HUES6 (cell line): ENCODE data around the gene GPX4.
A peak's percentile ranks its signal among the peaks of the same experiment; 100 is the strongest.

Experiments
- H3K27ac ChIP-seq: 2 replicates; pipeline ENCODE4 v1.7.0; 2013; ENCODE audit warnings: low read depth, mild to moderate bottlenecking, low read length, inconsistent platforms
- H3K27me3 ChIP-seq: 2 replicates; pipeline ENCODE4 v1.6.1; 2013; ENCODE audit warnings: low read length; ENCODE audit not compliant: control insufficient read depth, insufficient read depth
- H3K36me3 ChIP-seq: 2 replicates; pipeline ENCODE4 v1.6.1; 2013; ENCODE audit warnings: low read length; ENCODE audit not compliant: control insufficient read depth, insufficient read depth
- H3K4me1 ChIP-seq: 2 replicates; pipeline ENCODE4 v1.6.1; 2013; ENCODE audit warnings: low read length; ENCODE audit not compliant: control insufficient read depth, insufficient read depth
- H3K4me3 ChIP-seq: 2 replicates; pipeline ENCODE4 v1.5.1; 2013; ENCODE audit warnings: low read depth, low read length
- H3K9ac ChIP-seq: one replicate; pipeline ENCODE4 v1.6.1; 2013; ENCODE audit warnings: mild to moderate bottlenecking, low read length
- H3K9me3 ChIP-seq: 2 replicates; pipeline ENCODE4 v1.6.1; 2013; ENCODE audit warnings: low read depth, low read length; ENCODE audit not compliant: control insufficient read depth, insufficient read depth

The GPX4 gene

DNA sequence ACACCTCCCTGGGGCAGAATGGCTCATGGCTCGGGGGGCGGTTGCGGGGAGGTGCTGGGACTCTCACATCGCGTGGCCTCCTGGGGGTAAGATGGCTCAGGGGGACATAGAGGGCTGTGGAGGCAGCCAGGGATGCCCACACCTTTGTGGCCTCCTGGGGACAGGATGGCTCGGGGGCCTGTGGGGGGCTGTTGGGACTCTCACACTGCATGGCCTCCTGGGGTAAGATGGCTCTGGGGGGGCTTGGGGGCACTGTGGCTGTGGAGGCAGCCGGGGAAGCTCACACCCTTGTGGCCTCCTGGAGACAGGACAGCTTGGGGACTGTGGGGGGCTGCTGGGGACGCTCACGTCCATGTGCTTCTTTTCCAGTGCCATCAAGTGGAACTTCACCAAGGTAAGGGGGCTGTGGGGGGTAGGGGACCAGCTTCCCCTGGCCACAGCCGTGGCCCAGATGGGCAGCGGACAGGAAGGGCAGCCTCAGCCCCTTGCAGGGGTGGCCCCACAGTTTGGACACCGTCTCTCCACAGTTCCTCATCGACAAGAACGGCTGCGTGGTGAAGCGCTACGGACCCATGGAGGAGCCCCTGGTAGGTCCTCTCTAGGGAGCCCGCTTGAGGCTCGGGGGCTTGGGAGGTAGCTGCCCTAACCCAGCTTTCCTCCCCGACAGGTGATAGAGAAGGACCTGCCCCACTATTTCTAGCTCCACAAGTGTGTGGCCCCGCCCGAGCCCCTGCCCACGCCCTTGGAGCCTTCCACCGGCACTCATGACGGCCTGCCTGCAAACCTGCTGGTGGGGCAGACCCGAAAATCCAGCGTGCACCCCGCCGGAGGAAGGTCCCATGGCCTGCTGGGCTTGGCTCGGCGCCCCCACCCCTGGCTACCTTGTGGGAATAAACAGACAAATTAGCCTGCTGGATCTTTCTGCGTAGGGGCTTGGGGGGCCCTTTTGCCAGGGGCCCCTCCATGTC is 2.4 kb downstream of the GPX4 start:
- no peak overlapping the region for H3K27ac ChIP-seq
- no peak overlapping the region for H3K4me3 ChIP-seq
- peaks cover 18% of the 10 kb centered on the region for H3K4me1 ChIP-seq
- no peaks in the 10 kb centered on the region for H3K9me3 ChIP-seq
- H3K36me3 ChIP-seq = peaks cover 41% of the 10 kb centered on the region
- no peaks in the 10 kb centered on the region for H3K27me3 ChIP-seq
- peak overlapping the region; percentile 24 for H3K9ac ChIP-seq

DNA sequence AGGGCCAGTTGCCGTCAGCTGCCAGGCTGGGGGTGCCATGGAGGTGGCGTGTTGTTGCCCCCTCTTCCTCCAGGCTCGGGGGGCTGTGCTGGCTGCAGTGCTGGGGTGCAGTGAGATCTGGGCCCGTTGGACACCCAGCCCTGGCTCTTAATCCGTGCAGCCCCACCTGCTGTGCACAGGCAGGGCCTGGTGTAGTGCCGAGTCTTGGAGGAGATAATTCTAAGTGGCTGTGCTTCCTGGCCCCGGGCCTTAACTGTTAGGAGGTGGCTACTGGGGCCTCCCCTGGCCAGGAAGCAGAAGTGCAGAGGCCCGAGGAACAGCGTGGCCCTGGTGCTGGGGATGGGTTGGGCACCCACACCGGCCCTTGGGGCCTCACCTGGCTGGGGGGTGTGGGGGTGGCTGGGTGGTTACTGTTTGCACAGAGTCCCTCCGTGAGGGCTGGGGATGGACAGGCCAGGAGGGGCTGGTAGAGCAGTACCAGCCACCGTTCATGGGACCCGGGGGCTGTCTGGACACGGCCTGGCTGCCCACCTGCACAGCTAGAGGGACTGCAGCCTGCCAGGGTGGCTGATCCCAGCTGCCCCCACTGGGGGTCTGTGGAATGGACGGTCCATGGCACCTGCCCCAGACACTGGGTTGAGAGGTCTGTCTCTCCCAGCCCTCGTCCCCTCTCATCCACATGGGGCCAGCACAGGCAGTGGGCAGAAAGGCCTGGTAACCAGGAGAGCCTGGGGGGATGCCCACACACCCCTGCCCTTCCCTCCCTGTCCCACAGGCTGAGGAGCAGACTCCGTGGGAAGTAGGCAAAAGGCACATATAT is 3.3 kb downstream of the GPX4 start:
- Histone ChIP-seq H3K36me3 (peaks cover 41% of the 10 kb centered on the region), H3K9ac (no peak overlapping the region), H3K27me3 (no peaks in the 10 kb centered on the region), H3K9me3 (no peaks in the 10 kb centered on the region), H3K4me3 (no peak overlapping the region), H3K27ac (no peak overlapping the region), H3K4me1 (peaks cover 11% of the 10 kb centered on the region)

DNA sequence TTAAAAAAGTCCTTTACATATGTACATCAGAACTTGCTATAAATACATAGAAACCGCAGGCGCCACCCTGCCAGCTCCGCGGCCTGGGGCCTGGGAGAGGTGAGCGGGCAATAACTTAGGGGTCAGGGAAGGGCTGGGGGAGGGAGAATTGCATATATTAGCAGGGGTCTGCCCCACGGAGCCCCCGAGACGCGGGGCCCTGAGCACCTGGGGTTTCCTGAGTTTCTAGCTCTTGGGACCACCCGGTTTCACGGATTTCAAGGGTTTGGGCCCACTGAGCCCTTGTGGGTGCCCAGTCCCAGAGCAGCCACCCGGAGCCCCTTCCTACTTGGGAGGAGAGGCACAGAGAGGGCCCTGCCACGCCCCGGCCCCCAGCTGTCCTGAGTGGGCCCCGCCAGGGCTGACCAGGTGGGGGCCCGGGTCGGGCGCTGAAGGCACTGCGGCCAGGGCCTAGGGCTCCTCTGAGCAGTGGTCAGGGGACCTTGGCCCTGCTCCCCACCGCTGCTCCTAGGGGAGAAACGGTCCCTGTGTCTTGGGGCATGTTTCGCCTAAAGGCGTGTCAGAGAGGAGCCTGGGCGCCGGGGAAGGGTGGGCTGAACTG is 4.0 kb downstream of the GPX4 start:
- Histone ChIP-seq H3K4me1 (peaks cover 10% of the 10 kb centered on the region), H3K27ac (no peak overlapping the region), H3K36me3 (peaks cover 41% of the 10 kb centered on the region), H3K27me3 (no peaks in the 10 kb centered on the region), H3K4me3 (no peak overlapping the region), H3K9me3 (no peaks in the 10 kb centered on the region), H3K9ac (no peak overlapping the region)

DNA sequence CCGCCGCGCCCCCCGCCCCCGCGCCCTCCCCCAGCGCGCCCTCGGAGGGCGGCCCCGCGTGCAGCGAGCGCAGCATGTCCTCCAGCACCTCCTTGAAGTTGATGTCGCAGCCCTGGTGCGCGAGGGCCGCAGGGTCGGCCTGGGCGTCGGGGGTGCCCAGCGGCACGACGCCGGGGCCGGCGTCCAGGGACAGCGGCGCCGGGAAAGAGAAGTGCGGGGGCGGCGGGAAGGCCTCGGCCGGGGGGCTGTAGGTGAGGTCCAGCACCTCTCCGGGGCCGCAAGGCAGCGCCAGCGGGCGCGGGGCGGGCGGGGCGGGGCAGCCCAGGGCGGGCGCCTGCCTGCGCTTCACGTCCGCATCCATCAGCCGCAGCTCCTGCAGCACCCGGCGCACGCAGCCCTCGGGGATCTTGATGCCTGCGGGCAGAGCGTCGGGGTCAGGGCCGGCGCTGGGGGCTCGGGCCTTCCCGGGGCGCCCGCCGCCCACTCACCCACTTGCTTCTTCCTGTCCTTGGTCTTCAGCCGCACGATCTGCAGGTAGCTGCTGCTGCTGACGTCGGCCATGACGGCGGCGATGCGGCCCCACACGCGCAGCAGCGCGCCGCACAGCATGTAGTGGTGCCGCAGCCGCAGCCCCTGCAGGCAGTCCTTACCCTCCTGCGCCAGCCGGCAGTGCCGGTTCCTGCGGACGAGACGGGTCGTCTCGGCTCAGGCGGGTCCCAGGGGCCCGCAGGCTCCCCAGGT is 4.7 kb downstream of the GPX4 start:
- peaks cover 41% of the 10 kb centered on the region for H3K36me3 ChIP-seq
- peaks cover 11% of the 10 kb centered on the region for H3K4me1 ChIP-seq
- H3K27me3 ChIP-seq = no peaks in the 10 kb centered on the region
- H3K9ac ChIP-seq = no peak overlapping the region
- no peaks in the 10 kb centered on the region for H3K9me3 ChIP-seq
- no peak overlapping the region for H3K4me3 ChIP-seq
- H3K27ac ChIP-seq = no peak overlapping the region

DNA sequence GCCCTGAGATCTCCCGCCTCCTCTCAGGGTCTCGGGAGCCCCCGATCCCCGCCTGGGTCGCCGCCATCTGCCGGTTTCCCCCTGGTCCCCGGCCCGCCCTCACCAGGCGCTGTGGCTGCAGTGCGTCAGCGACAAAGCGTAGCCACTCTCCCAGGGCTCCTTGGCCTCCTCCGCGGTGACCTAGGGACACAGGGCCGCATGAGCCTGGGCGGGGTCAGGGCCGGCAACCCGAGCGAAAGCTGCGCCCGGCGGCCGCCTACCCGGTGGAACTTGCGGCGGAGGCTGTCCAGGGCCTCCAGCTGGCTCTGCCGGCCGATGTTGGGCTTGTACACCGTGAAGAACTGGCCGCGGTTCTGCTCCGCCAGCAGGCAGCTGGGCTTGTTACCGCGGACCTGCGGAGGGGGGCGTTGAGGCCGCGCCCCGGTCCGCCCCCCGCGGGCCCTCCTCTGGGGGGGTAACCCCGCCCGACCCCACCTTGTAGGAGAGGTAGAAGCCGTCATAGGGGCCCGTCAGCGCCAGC is 5.3 kb downstream of the GPX4 start:
- no peak overlapping the region for H3K27ac ChIP-seq
- H3K9me3 ChIP-seq = no peaks in the 10 kb centered on the region
- peaks cover 17% of the 10 kb centered on the region for H3K4me1 ChIP-seq
- H3K27me3 ChIP-seq = no peaks in the 10 kb centered on the region
- H3K36me3 ChIP-seq = peaks cover 46% of the 10 kb centered on the region
- H3K4me3 ChIP-seq = no peak overlapping the region
- no peak overlapping the region for H3K9ac ChIP-seq

DNA sequence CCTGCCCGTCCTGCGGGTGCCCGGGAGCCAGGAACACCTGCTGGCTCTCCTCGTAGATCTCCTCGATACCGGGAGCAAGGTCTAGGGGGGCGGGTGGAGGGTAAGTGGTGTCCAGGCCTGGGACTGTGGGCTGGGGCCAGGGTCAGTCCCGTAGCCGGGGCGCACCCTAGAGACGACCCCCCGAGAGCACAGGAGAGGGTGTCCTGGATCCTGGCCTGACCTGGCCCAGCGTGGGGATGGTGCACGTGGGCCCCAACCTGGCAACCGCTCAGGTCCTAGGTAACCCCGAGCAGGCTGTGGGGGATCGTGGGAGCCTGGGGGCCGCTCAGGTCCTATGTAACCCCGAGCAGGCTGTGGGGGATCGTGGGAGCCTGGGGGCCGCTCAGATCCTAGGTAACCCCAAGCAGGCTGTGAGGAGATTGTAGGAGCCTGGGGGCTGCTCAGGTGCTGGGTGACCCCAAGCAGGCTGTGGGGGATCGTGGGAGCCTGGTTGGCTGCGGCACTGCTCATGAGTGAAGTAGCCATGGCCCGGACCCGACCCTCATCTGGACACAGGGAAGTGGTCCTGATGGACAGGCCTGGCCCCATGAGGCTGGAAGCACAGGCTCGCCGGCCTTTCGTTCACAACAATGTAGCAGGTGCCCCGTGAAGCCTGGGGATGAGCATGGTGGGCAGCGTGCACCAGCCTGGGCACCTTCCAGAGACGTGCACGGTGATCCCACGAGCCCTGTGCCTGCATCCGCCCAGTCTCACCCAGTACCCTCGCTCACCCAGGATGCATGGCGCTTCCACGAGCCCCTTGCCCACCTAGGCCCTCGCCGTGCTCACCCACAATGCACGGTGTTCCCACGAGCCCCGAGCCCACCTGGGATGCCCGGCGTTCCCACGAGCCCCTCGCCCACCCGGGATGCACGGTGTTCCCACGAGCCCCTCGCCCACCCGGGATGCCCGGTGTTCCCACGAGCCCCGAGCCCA is 6.2 kb downstream of the GPX4 start:
- H3K36me3 ChIP-seq = peaks cover 50% of the 10 kb centered on the region
- no peak overlapping the region for H3K9ac ChIP-seq
- H3K27ac ChIP-seq = no peak overlapping the region
- H3K4me1 ChIP-seq = peaks cover 17% of the 10 kb centered on the region
- H3K4me3 ChIP-seq = no peak overlapping the region
- no peaks in the 10 kb centered on the region for H3K9me3 ChIP-seq
- H3K27me3 ChIP-seq = no peaks in the 10 kb centered on the region

DNA sequence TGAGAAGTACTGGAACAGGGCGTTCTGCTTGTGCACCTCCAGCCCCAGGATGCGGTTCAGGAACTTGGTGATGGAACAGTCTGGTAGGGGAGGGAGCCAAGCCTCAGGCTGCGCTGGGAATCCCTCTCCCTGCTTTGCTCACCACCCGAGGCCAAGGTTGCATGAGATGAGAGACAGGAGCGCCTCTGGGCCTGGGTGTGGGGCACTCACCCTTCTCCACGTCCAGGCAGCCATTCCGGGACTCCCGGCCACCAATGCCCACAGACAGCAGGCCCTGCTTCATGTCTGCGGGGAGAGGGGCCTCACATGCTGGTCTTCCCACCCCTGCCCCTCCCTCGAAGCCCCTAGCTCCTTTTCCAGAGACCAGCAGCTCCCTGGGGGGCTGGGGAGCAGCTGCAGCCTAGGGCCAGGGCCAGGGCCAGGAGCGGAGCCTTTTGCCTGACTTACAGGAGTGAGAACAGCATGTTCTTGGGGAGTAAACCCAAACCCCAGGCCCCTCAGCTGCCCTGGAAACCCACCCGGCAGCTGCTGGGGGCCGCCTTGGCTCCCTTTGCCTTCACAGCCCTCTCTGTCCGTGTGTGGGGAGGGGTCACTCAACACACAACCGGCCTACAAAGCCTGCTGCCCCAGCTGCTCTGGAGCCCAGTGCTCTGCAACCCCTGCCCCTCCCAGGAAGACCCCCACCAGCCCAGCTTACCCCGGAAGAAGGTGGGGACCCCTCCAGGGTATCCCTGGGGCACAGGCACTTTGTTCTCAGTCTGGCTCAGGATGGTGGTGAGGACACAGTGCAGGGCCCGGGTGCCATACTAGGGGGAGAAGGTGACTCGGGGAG is 7.2 kb downstream of the GPX4 start:
- Histone ChIP-seq H3K9me3 (no peaks in the 10 kb centered on the region), H3K9ac (no peak overlapping the region), H3K27me3 (no peaks in the 10 kb centered on the region), H3K4me1 (peaks cover 17% of the 10 kb centered on the region), H3K4me3 (no peak overlapping the region), H3K36me3 (peaks cover 53% of the 10 kb centered on the region), H3K27ac (no peak overlapping the region)

DNA sequence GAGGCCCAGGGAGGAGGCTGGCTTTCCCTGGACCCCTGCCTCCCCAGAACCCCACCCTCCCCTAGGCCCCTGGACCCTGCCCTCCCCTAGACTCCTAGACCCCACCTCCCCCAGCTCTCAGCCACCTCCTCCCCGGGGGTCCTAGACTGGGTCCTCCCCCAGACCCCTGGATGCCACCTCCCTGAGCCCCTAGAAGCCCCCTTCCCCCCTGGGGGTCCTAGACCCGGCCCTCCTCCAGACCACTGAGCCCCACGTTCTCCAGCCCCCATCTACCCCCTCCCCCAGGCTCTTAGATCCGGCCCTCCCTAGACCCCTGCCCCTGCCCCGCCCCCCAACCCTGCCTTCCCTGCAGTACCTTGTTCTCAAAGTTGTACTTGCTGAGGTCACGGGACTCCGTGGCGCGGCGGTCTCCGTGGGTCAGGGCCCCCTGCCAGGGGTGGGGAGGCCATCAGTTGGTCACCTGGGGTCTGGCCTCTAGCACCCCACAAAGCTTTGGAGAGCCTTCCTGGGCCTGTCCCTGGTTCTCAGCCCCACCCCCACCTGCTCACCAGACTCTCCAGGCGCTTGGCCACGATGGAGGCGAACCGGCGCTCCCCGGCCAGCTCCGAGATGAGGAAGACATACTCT is 8.0 kb downstream of the GPX4 start:
- Histone ChIP-seq H3K4me3 (no peak overlapping the region), H3K9ac (no peak overlapping the region), H3K27ac (no peak overlapping the region), H3K9me3 (no peaks in the 10 kb centered on the region), H3K4me1 (peaks cover 17% of the 10 kb centered on the region), H3K36me3 (peaks cover 52% of the 10 kb centered on the region), H3K27me3 (no peaks in the 10 kb centered on the region)
